Kidney tubule cell (primary cell): Measurements from ENCODE around the gene SSBP2.
"Not testable (repeated sequence)": the region's sequence is repeated elsewhere in the genome, so short reads cannot be mapped to it uniquely, and the experiment has no call there.

Experiments
- DNase-seq: peaks from one replicate; pipeline ENCODE4 v3.0.0-alpha.2; 2018; ENCODE audit warnings: low spot score

Gene SSBP2

GRCh38 chr5:81524015-81524414 lies 226.9 kb downstream of the SSBP2 start:
- DNase-seq: no peak

DNA sequence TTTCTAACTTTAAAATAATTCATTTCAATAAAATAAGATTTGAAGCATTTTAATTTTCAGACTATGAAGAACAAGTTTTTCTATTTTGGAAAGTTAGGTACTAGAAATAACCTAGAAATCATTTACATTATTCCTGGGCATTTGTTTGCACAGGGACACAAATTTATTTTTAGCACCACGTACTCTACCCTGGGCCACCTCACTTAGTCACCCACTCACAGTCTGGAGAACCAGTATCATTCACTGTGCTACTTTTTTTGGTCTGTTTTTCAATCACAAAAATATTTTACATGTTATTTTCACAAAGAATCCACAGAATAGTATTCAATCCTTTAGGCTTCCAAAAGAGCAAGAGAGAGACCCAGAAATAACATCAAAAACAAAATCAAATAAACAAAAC lies 228.3 kb downstream of the SSBP2 start:
- DNase-seq: no peak

DNA sequence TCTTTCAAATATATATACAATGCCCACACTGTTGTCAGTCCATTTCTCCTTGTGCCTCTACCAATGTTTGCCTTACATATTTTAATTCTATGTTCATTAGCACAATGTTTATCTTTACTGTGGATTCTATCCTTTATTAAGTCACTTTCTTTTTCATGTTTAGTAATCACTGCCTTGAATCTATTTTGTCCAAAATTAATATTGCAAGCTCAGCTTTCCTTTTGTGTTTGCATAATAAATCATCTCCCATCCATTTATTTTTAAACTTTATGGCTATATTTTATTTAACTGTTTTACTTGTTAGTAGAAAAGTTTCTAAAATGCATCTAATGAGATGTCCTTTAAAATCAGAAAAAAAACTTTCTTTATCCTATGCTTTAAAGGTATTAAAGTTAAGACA lies 230.1 kb downstream of the SSBP2 start:
- DNase-seq: no peak

DNA sequence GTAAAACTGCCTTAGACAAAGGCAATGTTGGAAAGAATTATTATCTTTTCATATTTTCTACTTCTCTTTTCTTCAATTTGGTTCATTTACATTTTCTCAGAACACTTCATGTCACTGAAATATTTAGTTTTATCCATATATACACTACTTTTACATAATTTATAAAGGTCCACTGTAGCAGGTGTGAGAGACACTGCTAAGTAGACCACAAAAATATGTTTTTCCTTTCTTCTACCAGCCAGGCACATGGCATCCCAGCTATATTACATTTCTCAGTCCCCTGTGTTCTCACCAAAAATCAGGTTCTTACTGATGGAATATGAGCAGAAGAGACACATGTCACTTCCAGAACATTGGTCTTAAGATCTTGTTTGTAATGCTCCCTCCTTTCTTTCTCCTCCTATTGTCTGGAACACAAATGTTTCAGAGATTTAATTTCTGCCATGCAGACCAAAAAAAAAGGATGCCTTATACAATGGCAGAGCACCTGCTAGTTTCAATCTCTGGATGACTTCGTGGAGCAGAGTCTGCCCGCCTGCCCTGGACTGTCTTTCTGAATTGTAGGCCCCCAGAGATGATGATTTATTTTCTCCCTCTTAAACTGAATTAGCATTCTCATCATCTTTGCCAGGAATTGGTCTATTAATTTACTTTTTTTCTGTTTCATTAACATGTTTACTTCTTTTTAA lies 231.5 kb downstream of the SSBP2 start:
- no peak for DNase-seq

GRCh38 chr5:81517462-81517861 lies 233.4 kb downstream of the SSBP2 start:
- DNase-seq: no peak

GRCh38 chr5:81516091-81516490 lies 234.8 kb downstream of the SSBP2 start:
- no peak for DNase-seq

DNA sequence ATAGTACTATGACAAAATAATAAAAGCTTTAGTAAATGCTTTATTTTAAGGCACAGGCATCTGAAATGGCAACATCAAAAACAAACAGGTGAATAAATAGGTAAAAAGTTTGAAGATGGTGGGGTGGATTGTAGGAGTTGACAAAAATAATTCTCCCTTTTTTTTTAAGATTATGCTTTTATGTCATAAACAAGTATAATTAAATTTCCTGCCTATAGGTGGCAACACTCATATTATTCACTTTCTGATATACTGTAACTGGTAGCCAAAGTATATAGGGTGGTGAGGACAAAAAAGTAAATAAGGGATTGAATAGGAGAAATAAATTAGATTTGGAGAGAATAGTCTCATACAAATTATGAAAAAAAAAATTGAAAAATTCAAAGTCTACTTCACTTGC lies 236.9 kb downstream of the SSBP2 start:
- peak; percentile 13 for DNase-seq

DNA sequence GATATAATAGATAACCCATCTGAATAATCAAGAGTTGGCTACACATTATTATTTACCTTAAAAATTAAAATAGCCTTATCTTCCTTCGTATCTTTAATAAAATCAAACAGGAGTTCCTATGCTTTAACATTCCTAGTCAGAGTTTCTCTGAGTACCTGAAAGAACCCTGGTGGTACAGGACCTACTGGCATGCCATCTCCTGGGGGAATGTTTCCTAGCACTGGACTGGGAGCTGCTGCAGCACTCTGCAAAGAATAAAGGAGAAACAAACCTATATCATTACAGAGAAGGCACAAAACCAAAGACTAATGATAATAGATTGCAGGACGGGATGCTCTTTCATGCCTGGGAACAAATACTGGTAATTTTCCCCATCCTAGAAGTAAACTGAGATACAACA lies 237.4 kb downstream of the SSBP2 start:
- no peak for DNase-seq

DNA sequence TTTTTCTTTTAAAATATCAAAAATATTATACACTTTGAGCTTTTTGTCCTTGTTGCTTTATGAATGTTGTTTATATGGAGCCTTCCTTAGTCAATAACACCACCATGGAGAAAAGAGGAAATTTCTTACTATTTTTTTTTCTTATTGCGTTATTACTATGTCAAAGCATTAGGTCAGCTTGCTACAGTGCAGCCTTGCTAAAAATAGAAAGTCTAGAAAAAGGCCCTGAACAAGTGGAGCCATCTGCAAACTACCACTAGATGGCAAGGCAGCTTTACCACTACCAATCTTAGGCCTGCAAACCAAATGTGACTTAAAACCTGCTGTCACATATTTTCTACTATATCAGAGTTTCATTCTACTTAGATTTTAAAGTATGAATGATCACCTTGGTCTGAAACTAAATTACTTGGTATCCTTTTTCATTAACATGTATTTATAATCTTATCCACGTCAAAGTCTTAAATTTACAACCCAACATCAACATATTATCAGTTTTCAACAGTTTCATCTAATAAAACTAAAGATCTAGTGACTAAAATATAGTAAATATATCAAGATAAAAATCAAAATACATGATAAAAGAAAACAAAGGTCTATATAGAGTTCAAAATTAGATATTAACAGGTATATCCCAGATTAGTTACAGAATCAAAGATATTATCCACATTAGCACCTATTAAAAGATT lies 243.9 kb downstream of the SSBP2 start:
- DNase-seq: peak; percentile 81

GRCh38 chr5:81506378-81506777 lies 244.5 kb downstream of the SSBP2 start:
- DNase-seq: no peak

DNA sequence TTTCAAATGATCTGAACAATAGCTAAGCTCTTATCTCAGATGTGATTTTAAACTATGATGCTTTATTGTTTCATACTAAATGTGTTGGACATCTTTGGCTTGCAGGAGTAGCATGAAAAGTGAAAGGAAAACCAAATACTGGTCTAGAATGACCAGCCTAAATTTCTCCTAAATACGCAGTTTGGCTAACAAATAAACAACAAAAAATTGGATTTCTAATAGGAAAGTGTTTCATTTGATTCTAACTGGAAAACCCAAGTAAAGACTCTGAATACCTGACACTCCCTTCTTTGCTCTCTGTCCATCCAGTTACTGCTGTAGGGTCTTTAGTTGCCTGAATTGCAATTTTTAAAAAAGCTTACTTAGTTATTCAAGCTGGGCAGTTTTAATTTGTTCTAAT lies 245.2 kb downstream of the SSBP2 start:
- no peak for DNase-seq

- not testable (repeated sequence) for DNase-seq
Measured at GRCh38 chr5:81503602-81504001, 247.3 kb downstream of the SSBP2 start.

- no peak for DNase-seq
Measured at GRCh38 chr5:81495286-81495685, 255.6 kb downstream of the SSBP2 start.

DNA sequence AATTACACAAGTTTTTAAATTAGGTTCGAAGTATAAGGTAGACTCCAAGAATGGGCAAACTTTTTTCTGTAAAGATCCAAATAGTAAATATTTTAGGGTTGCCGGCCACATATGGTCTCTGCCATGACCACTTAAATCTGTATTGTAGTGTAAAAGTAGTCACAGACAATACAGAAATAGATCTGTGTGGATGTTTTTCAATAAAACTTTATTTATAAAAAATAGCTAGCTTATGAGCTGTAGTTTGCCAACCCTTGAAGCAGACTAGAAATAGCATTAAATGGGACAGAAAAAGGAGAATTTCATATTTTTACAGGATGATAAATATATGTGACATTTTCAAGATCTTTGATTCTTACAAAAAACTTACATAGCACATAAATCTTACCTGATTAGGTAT lies 262.0 kb downstream of the SSBP2 start:
- no peak for DNase-seq

DNA sequence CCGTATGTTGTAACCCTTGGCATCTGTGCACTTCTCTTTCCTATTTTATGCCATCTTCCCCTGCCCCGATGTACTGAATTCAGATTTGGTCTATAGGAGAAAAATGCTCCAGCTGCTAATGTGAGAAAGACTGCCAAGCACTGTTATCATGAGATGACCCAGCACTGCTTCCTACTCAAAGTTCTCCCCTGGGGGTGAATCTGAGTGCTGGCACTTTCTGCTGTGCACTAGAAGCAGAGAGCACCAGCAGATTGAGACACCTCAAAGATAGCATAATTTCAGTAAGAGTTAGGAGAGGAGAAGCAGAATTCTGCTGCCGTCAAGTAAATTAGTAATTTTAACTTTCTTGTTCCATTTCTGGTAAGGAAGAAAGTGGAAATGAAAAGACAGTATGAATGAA lies 264.2 kb downstream of the SSBP2 start:
- no peak for DNase-seq

DNA sequence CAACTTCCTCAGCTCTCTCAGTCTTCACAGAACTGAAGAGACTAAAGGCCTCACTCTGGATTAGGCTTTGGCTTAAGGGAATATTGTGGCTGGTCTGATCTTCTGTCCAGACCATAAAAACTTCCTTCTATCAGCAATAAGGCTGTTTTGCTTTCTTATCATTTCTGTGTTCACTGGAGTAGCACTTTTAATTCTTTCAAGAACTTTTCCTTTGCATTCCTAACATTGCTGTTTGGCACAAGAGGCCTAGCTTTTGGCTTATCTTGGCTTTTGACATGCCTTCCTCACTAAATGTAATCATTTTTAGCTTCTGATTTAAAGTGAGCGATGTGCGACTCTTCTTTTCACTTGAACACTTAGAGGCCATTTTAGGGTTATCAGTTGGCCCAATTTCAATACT lies 268.3 kb downstream of the SSBP2 start:
- no peak for DNase-seq

- DNase-seq: not testable (repeated sequence)
Measured at GRCh38 chr5:81473395-81473794, 277.5 kb downstream of the SSBP2 start.

DNA sequence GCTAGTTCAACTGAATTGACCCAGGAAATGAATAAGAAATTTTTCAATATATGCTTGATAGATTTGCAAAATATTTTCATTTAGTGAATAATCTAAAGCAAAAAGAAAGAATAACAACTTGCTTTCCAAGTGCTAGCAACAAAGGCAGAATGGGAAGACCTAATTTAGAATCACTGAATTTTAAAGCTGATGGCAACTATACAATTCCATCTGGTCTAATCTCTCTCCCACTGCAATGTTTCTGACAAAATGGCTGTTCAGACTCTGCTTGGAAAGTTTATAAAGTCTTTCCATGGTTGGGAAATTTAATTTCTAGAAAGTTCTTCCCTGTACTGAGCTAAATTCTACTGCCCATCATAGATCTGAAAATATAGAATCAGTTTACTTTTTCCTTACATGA lies 281.2 kb downstream of the SSBP2 start:
- no peak for DNase-seq

DNA sequence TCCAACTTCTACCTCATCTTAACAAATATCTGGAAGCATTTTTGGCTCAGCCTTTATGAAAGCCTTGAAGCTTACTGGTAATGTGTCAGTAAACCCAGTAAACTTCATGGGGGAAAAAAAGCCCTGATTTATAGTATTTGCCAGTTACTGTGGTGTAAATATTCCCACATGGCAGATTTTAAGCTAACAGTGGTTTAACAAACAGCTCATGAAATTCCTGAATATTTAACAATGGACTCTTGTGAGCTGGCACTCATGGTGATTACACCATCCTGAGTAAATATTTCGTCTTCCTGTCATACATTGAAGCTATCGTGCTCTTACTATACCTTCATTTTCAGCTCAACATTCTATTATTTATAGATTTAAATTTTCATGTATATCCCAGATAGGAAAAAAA lies 300.0 kb downstream of the SSBP2 start:
- DNase-seq: peak; percentile 39

- no peak for DNase-seq
Measured at GRCh38 chr5:81435023-81435422, 315.9 kb downstream of the SSBP2 start.

GRCh38 chr5:81429985-81430384 lies 320.9 kb downstream of the SSBP2 start:
- DNase-seq: no peak

DNA sequence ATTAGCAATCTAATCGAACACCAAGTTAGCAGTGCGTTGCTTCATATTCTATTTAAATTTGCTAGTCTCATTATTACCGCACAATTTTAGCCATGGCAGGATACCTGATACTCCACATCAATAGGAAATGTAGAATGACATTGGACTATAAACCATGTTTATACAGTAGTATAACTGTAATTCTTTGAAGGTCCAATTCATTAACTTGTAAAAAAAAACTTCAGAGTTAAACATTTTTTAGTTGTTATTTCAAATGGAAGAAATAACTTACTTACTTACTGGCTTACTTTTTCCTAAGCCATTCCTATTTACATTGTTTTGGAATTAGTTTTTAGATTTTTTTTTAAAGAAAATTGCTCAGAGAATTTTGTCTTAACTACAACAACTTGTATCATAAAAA lies 321.5 kb downstream of the SSBP2 start:
- no peak for DNase-seq

- DNase-seq: no peak
Measured at GRCh38 chr5:81428861-81429260, 322.0 kb downstream of the SSBP2 start.

- no peak for DNase-seq
Measured at GRCh38 chr5:81428446-81428845, 322.5 kb downstream of the SSBP2 start.
